AG04450 (cell line): ENCODE data around the gene ADI1. TPM values are rescaled to one million over a fixed set of nuclear protein-coding genes. Genes with fewer than 3 reads are reported as not detected.

ENCODE experiments used
- CTCF ChIA-PET: fragments of 300-600, 350-600 bp; formaldehyde crosslinking; extraction: SDS; loops from one replicate; lab custom pipeline; 2022; ENCODE audit warnings: antibody characterized with exemption, inconsistent platforms; lab: Charles Lee
- POLR2A ChIA-PET: fragments of 350-600 bp; formaldehyde crosslinking; extraction: SDS; loops from one replicate; lab custom pipeline; 2021; ENCODE audit warnings: antibody characterized with exemption, inconsistent platforms; lab: Yijun Ruan, JAX
- DNase-seq: peaks from one replicate; pipeline ENCODE4 v3.0.0-alpha.2; 2011; ENCODE audit warnings: low read depth, low spot score
- H3K27ac ChIP-seq: one replicate; pipeline ENCODE4 v1.5.1; 2012; ENCODE audit warnings: low read depth, low read length, control low read depth
- H3K27me3 ChIP-seq: one replicate; pipeline ENCODE4 v1.6.0; 2012; ENCODE audit warnings: low read length; ENCODE audit not compliant: control insufficient read depth, insufficient read depth
- H3K4me3 ChIP-seq: 2 replicates; pipeline ENCODE4 v1.5.1; 2011; ENCODE audit warnings: mild to moderate bottlenecking, low read depth, low read length, control low read depth
- H3K9me3 ChIP-seq: 2 replicates; pipeline ENCODE4 v1.5.1; 2012; ENCODE audit warnings: low read length; ENCODE audit not compliant: control insufficient read depth, insufficient read depth
- CTCF ChIP-seq: IDR thresholded peaks from 2 replicates; pipeline ENCODE4 v1.5.1; 2011; ENCODE audit warnings: low read depth, low read length, control low read depth, inconsistent platforms
- polyA plus RNA-seq: library from polyadenylated mRNA; depleted of rRNA; stranded (reverse); fragments of >200 nt; gene quantifications from 2 replicates; pipeline ENCODE4 v1.2.3, GENCODE V29; 2011

ADI1 gene
- polyA plus RNA-seq, 1 experiment = 71.4 TPM

GRCh38 chr2:3476985-3477327 lies 42.4 kb downstream of the ADI1 start:
- TF ChIP-seq CTCF = no peak
- POLR2A ChIA-PET = no interaction called here

GRCh38 chr2:3476321-3476984 lies 42.9 kb downstream of the ADI1 start:
- ChIA-PET CTCF (interaction anchor here (2.7 kb wide), 1 partner anchor 52 kb away, joined by 8 read pairs; no protein-coding TSS in a partner anchor), POLR2A (no interaction called here)
- Histone ChIP-seq H3K9me3 (no peaks in the 10 kb centered on the region; the same call in 1 of the 2 replicates), H3K27ac (peak overlapping the region; percentile 47), H3K4me3 (no peak overlapping the region), H3K27me3 (no peaks in the 10 kb centered on the region)
- no peak for TF ChIP-seq CTCF
- DNase-seq = no peak

More at GRCh38 chr2:3476985-3477327, 42.4 kb downstream of the ADI1 start:
- Histone ChIP-seq H3K4me3 (no peak overlapping the region), H3K27me3 (no peaks in the 10 kb centered on the region), H3K27ac (no peak overlapping the region), H3K9me3 (no peaks in the 10 kb centered on the region; the same call in 1 of the 2 replicates)
- no peak for DNase-seq
- CTCF ChIA-PET = interaction anchor here (2.7 kb wide), 1 partner anchor 53 kb away, joined by 8 read pairs; no protein-coding TSS in a partner anchor

GRCh38 chr2:3475771-3476170 lies 43.6 kb downstream of the ADI1 start:
- ChIA-PET POLR2A (no interaction called here), CTCF (no interaction called here)
- no peak for TF ChIP-seq CTCF
- Histone ChIP-seq H3K27me3 (no peaks in the 10 kb centered on the region), H3K4me3 (no peak overlapping the region), H3K9me3 (no peaks in the 10 kb centered on the region; the same call in 1 of the 2 replicates), H3K27ac (no peak overlapping the region)
- no peak for DNase-seq

GRCh38 chr2:3472966-3473365 lies 46.4 kb downstream of the ADI1 start:
- H3K9me3 ChIP-seq = no peaks in the 10 kb centered on the region; the same call in 1 of the 2 replicates
- no peaks in the 10 kb centered on the region for H3K27me3 ChIP-seq
- ChIA-PET CTCF (interaction anchor here (2.0 to 2.5 kb wide), 2 partner anchors 11 to 49 kb away, joined by 5 to 10 read pairs; no protein-coding TSS in a partner anchor), POLR2A (no interaction called here)
- no peak overlapping the region for H3K4me3 ChIP-seq
- no peak for DNase-seq
- no peak overlapping the region for H3K27ac ChIP-seq
- TF ChIP-seq CTCF = no peak

GRCh38 chr2:3472296-3472695 lies 47.0 kb downstream of the ADI1 start:
- no peak overlapping the region for H3K27ac ChIP-seq
- no peaks in the 10 kb centered on the region for H3K27me3 ChIP-seq
- DNase-seq = no peak
- ChIA-PET POLR2A (no interaction called here), CTCF (interaction anchor here (2.5 kb wide), 1 partner anchor 10 kb away, joined by 10 read pairs; no protein-coding TSS in a partner anchor)
- H3K4me3 ChIP-seq = no peak overlapping the region
- H3K9me3 ChIP-seq = no peaks in the 10 kb centered on the region; the same call in 1 of the 2 replicates
- no peak for TF ChIP-seq CTCF
